K562 (cell line): ENCODE results near the gene NTN3. TPM values are rescaled to one million over a fixed set of nuclear protein-coding genes. Genes with fewer than 3 reads are reported as not detected.

Experiments used
- ATF7 ChIP-seq: fragments of 450-650 bp; IDR thresholded peaks from 2 replicates; pipeline ENCODE4 v1.7.1; 2014; ENCODE audit warnings: mild to moderate bottlenecking, moderate library complexity
- FOXJ2 ChIP-seq: fragments of 200-800 bp; sonication (Bioruptor generic); IDR thresholded peaks from 2 replicates; pipeline ENCODE4 v1.6.1; 2016; ENCODE audit warnings: missing genetic modification characterization, missing compliant biosample characterization
- KDM5B ChIP-seq: fragments of 200-600 bp; sonication (generic); IDR thresholded peaks from 2 replicates; pipeline ENCODE4 v1.6.1; 2012; ENCODE audit warnings: low read depth, mild to moderate bottlenecking, moderate library complexity, low read length, control low read depth, inconsistent platforms; ENCODE audit not compliant: insufficient replicate concordance
- PHB ChIP-seq: fragments of 250-450 bp; sonication (Bioruptor Pico); IDR thresholded peaks from 2 replicates; pipeline ENCODE4 v1.5.0; 2021
- SAFB ChIP-seq: fragments of 200-400 bp; formaldehyde crosslinking; IDR thresholded peaks from 2 replicates; pipeline ENCODE4 v1.6.1; 2017; ENCODE audit warnings: low read depth, low read length, borderline replicate concordance
- SP1 ChIP-seq: sonication (generic); formaldehyde crosslinking; IDR thresholded peaks from 2 replicates; pipeline ENCODE4 v1.8.1; 2022; ENCODE audit warnings: mild to moderate bottlenecking, missing genetic modification reagents
- SRF ChIP-seq, 2 experiments: fragments of 250-450, 450-650 bp in 1 of 2; sonication (Bioruptor Pico) in 1 of 2; sonication (generic) in 1 of 2; formaldehyde crosslinking; IDR thresholded peaks; 2 replicates each; pipeline versions ENCODE4 v1.5.0 to v1.5.1; 2020 to 2022; ENCODE audit warnings: mild to moderate bottlenecking in 1 of 2, missing genetic modification reagents in 1 of 2
- U2AF2 ChIP-seq: fragments of 200-400 bp; formaldehyde crosslinking; optimal IDR thresholded peaks from 2 replicates; pipeline ENCODE3; 2017; ENCODE audit warnings: low read depth, mild to moderate bottlenecking, low read length
- ZFX ChIP-seq: sonication (generic); formaldehyde crosslinking; IDR thresholded peaks from 2 replicates; pipeline ENCODE4 v1.8.0; 2022; ENCODE audit warnings: mild to moderate bottlenecking, missing genetic modification reagents, moderate library complexity
- polyA plus RNA-seq, 8 experiments: library from polyadenylated mRNA; depleted of rRNA in 4 of 8; stranded (reverse) in 5 of 8; unstranded in 3 of 8; fragments of >200 nt; fragmentation: Nextera tagmentation in 2 of 8; fragmentation: Illumina TruSeq in 1 of 8; extraction: Ambion mirVana in 2 of 8; extraction: Trizol in 1 of 8; gene quantifications; 2 replicates each; pipeline versions ENCODE4 v1.2.1 to v1.2.3, GENCODE V29; 2011 to 2014; ENCODE audit warnings: inconsistent platforms in 1 of 8, missing spikeins in 1 of 8
- total RNA-seq, 7 experiments: library from RNA; depleted of rRNA in 6 of 7; stranded (reverse); fragments of >200 nt in 6 of 7; fragmentation: Illumina TruSeq in 2 of 7; extraction: Trizol in 2 of 7; gene quantifications; 2 replicates each; pipeline versions ENCODE4 v1.2.1 to v1.2.3, GENCODE V29; 2011 to 2021; ENCODE audit warnings: low replicate concordance in 1 of 7
- TF ChIP-seq, protein P1 (sequence below): sonication (generic); formaldehyde crosslinking; IDR thresholded peaks from 2 replicates; pipeline ENCODE4 v1.9.0; 2022; ENCODE audit warnings: mild to moderate bottlenecking, missing genetic modification reagents
- TF ChIP-seq, protein P2 (sequence below), 2 experiments: fragments of 450-650 bp in 1 of 2; sonication (generic) in 1 of 2; formaldehyde crosslinking in 1 of 2; IDR thresholded peaks; 2 replicates each; pipeline versions ENCODE4 v1.7.1 to v1.9.0; 2016 to 2022; ENCODE audit warnings: inconsistent platforms in 1 of 2, mild to moderate bottlenecking in 1 of 2, missing genetic modification reagents in 1 of 2
- TF ChIP-seq, protein P3 (sequence below): fragments of 450-650 bp; IDR thresholded peaks from 2 replicates; pipeline ENCODE4 v1.6.1; 2016; ENCODE audit warnings: borderline replicate concordance
- TF ChIP-seq, protein P4 (sequence below): fragments of 250-450 bp; sonication (Bioruptor Pico); IDR thresholded peaks from 2 replicates; pipeline ENCODE4 v1.8.0; 2022; ENCODE audit warnings: inconsistent platforms

Gene NTN3
- total and polyA plus RNA-seq, 9 of the 15 experiments (the other 6 are each of a cell fraction or from before 2014, with no cell fraction given) = not detected

DNA sequence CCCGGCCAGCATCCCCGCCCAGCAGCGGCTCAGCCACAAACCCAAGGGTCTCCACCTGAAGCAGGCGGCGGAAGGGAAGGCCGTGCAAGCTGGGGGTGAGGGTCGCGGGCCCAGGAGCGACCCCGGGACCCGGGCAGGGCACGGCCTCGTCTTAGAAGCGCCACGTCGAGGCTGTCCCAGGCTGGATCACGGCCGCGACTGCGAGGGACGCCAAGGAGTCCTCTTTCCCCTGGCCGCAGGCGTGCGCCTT is 42.4 kb upstream of the NTN3 start (continued):
- TF ChIP-seq ATF7 (no peak), U2AF2 (no peak), SP1 (peak; percentile 74; the same call in 1 of the 2 replicates), SRF (CRISPR knock-in tag; IDR thresholded peaks at IDR 0.05) (no peak), SAFB (peak; percentile 33; the same call in 1 of the 2 replicates), ZFX (CRISPR knock-in tag) (peak; percentile 80), KDM5B (peak; percentile 85), FOXJ2 (tag) (no peak), PHB (CRISPR knock-in tag) (peak; percentile 92; the same call in 1 of the 2 replicates)
- TF ChIP-seq, protein P1, sequence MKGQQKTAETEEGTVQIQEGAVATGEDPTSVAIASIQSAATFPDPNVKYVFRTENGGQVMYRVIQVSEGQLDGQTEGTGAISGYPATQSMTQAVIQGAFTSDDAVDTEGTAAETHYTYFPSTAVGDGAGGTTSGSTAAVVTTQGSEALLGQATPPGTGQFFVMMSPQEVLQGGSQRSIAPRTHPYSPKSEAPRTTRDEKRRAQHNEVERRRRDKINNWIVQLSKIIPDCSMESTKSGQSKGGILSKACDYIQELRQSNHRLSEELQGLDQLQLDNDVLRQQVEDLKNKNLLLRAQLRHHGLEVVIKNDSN = peak; percentile 62; the same call in 1 of the 2 replicates
- TF ChIP-seq, protein P2, sequence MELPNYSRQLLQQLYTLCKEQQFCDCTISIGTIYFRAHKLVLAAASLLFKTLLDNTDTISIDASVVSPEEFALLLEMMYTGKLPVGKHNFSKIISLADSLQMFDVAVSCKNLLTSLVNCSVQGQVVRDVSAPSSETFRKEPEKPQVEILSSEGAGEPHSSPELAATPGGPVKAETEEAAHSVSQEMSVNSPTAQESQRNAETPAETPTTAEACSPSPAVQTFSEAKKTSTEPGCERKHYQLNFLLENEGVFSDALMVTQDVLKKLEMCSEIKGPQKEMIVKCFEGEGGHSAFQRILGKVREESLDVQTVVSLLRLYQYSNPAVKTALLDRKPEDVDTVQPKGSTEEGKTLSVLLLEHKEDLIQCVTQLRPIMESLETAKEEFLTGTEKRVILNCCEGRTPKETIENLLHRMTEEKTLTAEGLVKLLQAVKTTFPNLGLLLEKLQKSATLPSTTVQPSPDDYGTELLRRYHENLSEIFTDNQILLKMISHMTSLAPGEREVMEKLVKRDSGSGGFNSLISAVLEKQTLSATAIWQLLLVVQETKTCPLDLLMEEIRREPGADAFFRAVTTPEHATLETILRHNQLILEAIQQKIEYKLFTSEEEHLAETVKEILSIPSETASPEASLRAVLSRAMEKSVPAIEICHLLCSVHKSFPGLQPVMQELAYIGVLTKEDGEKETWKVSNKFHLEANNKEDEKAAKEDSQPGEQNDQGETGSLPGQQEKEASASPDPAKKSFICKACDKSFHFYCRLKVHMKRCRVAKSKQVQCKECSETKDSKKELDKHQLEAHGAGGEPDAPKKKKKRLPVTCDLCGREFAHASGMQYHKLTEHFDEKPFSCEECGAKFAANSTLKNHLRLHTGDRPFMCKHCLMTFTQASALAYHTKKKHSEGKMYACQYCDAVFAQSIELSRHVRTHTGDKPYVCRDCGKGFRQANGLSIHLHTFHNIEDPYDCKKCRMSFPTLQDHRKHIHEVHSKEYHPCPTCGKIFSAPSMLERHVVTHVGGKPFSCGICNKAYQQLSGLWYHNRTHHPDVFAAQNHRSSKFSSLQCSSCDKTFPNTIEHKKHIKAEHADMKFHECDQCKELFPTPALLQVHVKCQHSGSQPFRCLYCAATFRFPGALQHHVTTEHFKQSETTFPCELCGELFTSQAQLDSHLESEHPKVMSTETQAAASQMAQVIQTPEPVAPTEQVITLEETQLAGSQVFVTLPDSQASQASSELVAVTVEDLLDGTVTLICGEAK (IDR thresholded peaks at IDR 0.05) = peak; percentile 42; the same call in 1 of the 2 replicates
- TF ChIP-seq, protein P2 (CRISPR knock-in tag; IDR thresholded peaks at IDR 0.05) = no peak
- TF ChIP-seq, protein P3, sequence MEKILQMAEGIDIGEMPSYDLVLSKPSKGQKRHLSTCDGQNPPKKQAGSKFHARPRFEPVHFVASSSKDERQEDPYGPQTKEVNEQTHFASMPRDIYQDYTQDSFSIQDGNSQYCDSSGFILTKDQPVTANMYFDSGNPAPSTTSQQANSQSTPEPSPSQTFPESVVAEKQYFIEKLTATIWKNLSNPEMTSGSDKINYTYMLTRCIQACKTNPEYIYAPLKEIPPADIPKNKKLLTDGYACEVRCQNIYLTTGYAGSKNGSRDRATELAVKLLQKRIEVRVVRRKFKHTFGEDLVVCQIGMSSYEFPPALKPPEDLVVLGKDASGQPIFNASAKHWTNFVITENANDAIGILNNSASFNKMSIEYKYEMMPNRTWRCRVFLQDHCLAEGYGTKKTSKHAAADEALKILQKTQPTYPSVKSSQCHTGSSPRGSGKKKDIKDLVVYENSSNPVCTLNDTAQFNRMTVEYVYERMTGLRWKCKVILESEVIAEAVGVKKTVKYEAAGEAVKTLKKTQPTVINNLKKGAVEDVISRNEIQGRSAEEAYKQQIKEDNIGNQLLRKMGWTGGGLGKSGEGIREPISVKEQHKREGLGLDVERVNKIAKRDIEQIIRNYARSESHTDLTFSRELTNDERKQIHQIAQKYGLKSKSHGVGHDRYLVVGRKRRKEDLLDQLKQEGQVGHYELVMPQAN = peak; percentile 71; the same call in 1 of the 2 replicates
- TF ChIP-seq, protein P4, sequence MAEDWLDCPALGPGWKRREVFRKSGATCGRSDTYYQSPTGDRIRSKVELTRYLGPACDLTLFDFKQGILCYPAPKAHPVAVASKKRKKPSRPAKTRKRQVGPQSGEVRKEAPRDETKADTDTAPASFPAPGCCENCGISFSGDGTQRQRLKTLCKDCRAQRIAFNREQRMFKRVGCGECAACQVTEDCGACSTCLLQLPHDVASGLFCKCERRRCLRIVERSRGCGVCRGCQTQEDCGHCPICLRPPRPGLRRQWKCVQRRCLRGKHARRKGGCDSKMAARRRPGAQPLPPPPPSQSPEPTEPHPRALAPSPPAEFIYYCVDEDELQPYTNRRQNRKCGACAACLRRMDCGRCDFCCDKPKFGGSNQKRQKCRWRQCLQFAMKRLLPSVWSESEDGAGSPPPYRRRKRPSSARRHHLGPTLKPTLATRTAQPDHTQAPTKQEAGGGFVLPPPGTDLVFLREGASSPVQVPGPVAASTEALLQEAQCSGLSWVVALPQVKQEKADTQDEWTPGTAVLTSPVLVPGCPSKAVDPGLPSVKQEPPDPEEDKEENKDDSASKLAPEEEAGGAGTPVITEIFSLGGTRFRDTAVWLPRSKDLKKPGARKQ (CRISPR knock-in tag) = no peak
